ENCODE measurements around the gene SPAAR. TPM values are rescaled to one million over a fixed set of nuclear protein-coding genes. Genes with fewer than 3 reads are reported as not detected.

SPAAR gene
- polyA plus RNA-seq, 1 experiment: 0.32 TPM

- POLR2A ChIA-PET: interaction anchor here (0.5 to 0.6 kb wide), 2 partner anchors 17 to 89 kb away, joined by 3 to 4 read pairs; no protein-coding TSS in a partner anchor
- peak; percentile 92 for TF ChIP-seq CTCF (IDR thresholded peaks at IDR 0.05; ENCODE audit: insufficient read depth, low read depth, low read length)
- peak; percentile 26 for DNase-seq (ENCODE audit: low read depth)
- Histone ChIP-seq H3K36me3 (ENCODE audit: control insufficient read depth, insufficient read depth, low read length) (no peaks in the 10 kb centered on the region), H3K27me3 (ENCODE audit: control insufficient read depth, insufficient read depth, low read length) (no peaks in the 10 kb centered on the region), H3K4me3 (ENCODE audit: low read depth, low read length) (no peak overlapping the region)
- CTCF ChIA-PET: interaction anchor here (0.6 to 9.4 kb wide), 35 partner anchors 8 to 213 kb away, joined by 3 to 170 read pairs (median 4); partner anchors contain the start of genes HRCT1 and RECK
Measured at GRCh38 chr9:35945341-35946018, 36.2 kb downstream of the SPAAR start.

GRCh38 chr9:35948451-35948850 lies 39.2 kb downstream of the SPAAR start:
- no peaks in the 10 kb centered on the region for H3K36me3 ChIP-seq (ENCODE audit: control insufficient read depth, insufficient read depth, low read length)
- ChIA-PET POLR2A (no interaction called here), CTCF (interaction anchor here (1.4 to 1.9 kb wide), 3 partner anchors 45 to 122 kb away, joined by 4 to 9 read pairs (median 5); no protein-coding TSS in a partner anchor)
- no peak overlapping the region for H3K4me3 ChIP-seq (ENCODE audit: low read depth, low read length)
- TF ChIP-seq CTCF (IDR thresholded peaks at IDR 0.05; ENCODE audit: insufficient read depth, low read depth, low read length): no peak
- H3K27me3 ChIP-seq (ENCODE audit: control insufficient read depth, insufficient read depth, low read length): no peaks in the 10 kb centered on the region
- no peak for DNase-seq (ENCODE audit: low read depth)

GRCh38 chr9:35948901-35949318 lies 39.6 kb downstream of the SPAAR start:
- H3K36me3 ChIP-seq (ENCODE audit: control insufficient read depth, insufficient read depth, low read length): no peaks in the 10 kb centered on the region

GRCh38 chr9:35951736-35952135 lies 42.4 kb downstream of the SPAAR start:
- CTCF ChIA-PET: interaction anchor here (0.7 to 2.0 kb wide), 6 partner anchors 9 to 377 kb away, joined by 3 to 16 read pairs (median 6); no protein-coding TSS in a partner anchor
- Histone ChIP-seq H3K27me3 (ENCODE audit: control insufficient read depth, insufficient read depth, low read length) (no peaks in the 10 kb centered on the region), H3K4me3 (ENCODE audit: low read depth, low read length) (no peak overlapping the region), H3K36me3 (ENCODE audit: control insufficient read depth, insufficient read depth, low read length) (no peaks in the 10 kb centered on the region)
- POLR2A ChIA-PET: interaction anchor here (0.6 kb wide), 2 partner anchors 8 to 209 kb away, joined by 3 to 4 read pairs; no protein-coding TSS in a partner anchor
- no peak for TF ChIP-seq CTCF (IDR thresholded peaks at IDR 0.05; ENCODE audit: insufficient read depth, low read depth, low read length)
- no peak for DNase-seq (ENCODE audit: low read depth)

More at GRCh38 chr9:35948901-35949318, 39.6 kb downstream of the SPAAR start:
- H3K4me3 ChIP-seq (ENCODE audit: low read depth, low read length): no peak overlapping the region
- POLR2A ChIA-PET: no interaction called here
- H3K27me3 ChIP-seq (ENCODE audit: control insufficient read depth, insufficient read depth, low read length): no peaks in the 10 kb centered on the region
- CTCF ChIA-PET: interaction anchor here (0.7 to 1.9 kb wide), 5 partner anchors 8 to 123 kb away, joined by 3 to 9 read pairs (median 5); no protein-coding TSS in a partner anchor
- no peak for TF ChIP-seq CTCF (IDR thresholded peaks at IDR 0.05; ENCODE audit: insufficient read depth, low read depth, low read length)
- DNase-seq (ENCODE audit: low read depth): no peak

GRCh38 chr9:35952526-35953191 lies 43.4 kb downstream of the SPAAR start:
- no peaks in the 10 kb centered on the region for H3K27me3 ChIP-seq (ENCODE audit: control insufficient read depth, insufficient read depth, low read length)
- POLR2A ChIA-PET: interaction anchor here (0.6 kb wide), 1 partner anchor 7 kb away, joined by 4 read pairs; no protein-coding TSS in a partner anchor
- TF ChIP-seq CTCF (IDR thresholded peaks at IDR 0.05; ENCODE audit: insufficient read depth, low read depth, low read length): no peak
- no peak overlapping the region for H3K4me3 ChIP-seq (ENCODE audit: low read depth, low read length)
- DNase-seq (ENCODE audit: low read depth): no peak
- H3K36me3 ChIP-seq (ENCODE audit: control insufficient read depth, insufficient read depth, low read length): no peaks in the 10 kb centered on the region
- CTCF ChIA-PET: interaction anchor here (1.0 to 2.0 kb wide), 6 partner anchors 13 to 376 kb away, joined by 4 to 16 read pairs (median 6); partner anchors contain the start of gene HRCT1
